Activated T-cell treated with anti-CD3 and anti-CD28 coated beads for 4 hours (primary cell): ENCODE data around the gene IGF1R.

Source experiments
- DNase-seq: peaks from one replicate; pipeline ENCODE4 v3.0.0-alpha.2; 2020

Gene IGF1R

DNA sequence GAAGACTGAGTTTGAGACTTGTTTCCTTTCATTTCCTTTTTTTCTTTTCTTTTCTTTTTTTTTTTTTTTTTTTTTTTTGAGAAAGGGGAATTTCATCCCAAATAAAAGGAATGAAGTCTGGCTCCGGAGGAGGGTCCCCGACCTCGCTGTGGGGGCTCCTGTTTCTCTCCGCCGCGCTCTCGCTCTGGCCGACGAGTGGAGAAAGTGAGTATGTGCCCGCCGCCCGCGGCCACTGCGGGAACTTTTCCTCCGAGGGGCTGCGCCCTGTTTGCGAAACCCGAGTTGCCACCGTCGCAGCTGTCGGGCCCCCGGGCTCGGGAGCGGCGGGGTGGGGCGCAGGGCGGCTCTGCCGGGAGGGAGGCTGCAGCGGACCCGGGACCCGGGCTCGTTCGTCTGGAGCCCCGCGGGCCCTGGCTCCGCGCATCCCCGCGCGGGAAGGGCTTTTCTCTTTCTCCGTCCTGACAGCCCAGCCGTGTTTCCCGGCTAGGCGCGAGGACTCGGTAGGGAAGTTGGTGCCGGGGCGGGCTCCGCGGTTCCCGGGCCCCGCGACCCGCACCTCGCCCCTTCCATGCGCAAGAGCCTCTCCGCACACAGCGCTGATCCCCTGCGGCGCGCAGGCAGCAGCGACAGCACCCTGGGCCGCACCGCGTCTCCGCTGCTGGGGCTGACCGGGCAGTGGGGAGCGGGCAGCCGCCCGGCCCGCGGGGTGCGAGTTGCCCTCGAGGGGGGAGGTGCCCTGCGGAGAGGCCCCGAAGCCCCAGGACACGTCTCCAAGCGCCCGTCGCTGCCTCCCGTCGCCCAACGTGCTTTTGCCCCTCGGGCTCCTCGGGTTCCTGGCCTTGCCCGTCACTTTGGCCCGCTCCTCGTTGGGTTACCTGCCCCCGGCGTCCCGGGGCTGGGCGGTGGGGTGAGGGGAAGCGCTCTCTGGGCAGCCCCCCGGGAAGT is 1.4 kb downstream of the IGF1R start:
- peak; percentile 33 for DNase-seq

DNA sequence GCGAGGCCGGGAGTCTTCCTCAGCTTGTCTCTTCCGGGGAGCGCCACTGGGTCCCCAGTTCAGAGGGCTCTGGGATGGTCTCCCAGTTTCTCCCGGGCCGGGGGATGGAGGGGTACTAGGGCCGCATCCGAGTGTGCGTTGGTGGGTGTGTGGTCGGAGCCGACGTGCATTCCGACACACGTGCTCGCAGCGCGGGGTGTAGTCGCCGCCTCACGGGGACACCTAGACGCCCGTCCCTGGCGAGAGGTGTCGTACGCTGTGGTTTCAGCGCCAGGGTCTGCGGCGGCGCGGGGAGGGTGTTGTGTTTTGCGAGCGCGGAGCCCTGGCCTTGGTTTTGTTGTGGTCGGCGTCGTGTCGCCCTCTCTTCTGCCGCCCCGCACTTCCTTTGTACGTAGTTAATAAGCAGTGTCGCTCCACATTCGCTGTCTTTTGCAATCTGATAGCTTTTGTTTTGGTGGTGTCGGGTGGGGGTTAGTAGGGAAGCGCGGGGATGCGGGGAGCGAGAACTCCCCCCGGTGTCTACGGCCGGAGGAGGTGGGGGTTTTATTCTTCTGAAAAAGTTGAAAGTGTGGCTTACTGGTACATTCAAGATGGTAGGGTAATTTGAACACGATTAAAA is 2.2 kb downstream of the IGF1R start:
- DNase-seq: peak; percentile 18

DNA sequence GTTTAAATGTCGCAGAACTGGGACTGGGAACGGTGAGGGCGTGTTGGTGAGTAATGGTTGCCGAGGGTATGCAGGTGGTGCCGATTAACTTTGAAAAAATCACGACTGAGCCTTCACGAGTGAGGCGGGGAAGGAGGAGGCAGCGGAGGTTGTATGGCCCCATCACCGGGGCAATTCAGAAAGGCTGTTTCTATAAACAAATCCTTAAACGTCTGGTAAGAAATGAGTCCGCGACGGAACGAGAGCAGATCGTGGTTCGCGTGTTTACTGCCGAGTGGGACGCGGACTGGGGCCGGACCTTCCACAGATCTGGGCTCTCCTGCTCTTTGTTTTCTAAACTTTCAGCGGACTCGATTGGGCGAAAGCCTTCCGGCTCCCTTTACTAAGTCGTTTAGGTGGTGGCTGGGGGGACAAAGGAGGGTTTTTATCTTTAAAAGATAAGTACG is 2.7 kb downstream of the IGF1R start:
- peak; percentile 34 for DNase-seq

DNA sequence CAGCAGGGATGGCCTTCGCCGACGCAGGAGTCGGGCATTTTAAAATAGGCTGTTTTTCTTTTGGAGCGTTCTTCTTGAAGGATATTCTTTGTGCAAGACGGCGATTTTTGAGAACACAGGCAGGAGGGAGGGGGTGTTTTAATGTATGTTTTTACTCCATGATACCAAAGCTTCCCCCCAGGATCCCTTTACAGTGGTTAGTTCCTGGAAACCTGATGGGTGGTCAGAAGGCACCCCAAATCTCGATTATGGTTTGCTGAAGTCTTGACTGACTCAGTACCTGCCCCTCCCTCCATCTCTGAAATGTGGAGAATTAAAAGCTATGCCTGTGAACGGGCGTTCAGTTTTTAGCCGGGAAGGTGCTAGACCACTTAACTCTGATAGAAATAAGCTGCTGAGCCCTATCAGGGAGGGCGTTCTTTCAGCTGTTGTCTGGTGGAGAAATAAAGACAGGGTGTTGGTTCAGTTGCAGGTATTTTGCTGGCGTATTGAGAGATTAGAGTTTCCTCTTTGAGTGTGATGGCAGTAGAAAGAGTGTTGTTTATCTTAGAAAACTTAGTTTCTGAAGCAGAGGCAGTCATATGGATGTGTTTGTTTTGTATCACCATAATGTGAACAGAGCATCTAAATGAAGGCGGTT is 3.4 kb downstream of the IGF1R start:
- DNase-seq: no peak

DNA sequence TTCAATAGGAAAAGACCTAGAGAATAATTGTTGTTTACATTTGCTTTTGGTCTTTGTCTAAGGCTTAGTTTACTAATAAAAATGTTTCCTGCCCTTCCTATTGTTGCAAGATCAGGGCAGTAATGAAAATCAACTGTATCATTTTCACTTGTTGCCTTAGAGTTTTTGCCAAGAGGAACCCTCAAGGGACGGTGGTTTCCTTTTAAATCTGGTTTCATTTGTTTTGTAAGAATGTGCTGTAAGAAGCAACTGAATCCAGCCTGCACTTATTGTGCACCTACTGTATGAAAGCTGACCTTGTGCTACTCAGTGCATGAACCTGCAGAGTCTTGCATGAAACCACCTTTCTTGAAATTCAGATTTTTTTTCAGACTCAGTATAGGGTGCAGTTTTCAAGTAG is 5.3 kb downstream of the IGF1R start:
- DNase-seq: no peak

DNA sequence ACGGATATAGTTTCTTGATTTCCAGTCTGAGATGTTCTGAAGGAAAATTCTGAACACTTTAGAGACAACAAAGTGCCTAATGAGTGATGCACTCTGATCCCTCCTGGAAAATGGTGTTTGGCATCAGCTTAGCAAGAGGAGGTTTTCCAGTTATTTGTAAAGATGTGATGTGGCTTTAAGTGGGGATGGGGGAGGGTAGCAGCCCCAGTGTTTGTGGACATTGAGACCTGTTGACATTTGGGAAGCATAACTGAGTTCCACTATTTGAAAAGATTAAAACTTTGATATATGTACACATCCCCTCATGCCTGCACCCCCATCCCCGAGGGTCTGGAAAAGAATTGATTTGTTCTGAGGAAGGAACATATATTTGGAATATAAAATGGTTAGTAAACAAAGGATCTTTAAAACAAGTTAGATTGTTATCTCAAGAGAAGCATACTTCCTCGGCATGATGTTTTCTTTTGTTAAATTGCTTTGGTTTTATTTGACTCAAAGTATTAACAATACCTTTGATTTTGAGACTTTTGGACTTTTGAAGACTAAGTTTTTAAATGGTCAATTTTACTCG is 6.5 kb downstream of the IGF1R start:
- DNase-seq: no peak

DNA sequence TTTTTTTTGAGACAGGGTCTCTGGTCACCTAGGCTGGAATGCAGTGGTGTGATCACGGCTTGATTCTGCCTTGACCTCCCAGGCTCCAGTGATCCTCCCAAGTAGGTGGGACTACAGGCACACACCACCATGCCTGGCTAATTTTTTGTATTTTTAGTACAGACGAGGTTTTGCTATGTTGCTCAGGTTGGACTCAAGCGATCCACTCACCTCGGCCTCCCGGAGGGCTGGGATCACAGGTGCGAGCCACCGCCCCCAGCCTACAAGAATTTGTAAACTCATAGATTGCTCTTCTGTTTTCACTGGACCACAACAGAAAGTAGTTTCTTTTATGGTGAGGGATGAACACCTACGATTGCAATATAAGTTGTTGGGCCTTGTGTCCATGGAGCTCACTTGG is 7.4 kb downstream of the IGF1R start:
- DNase-seq: no peak

DNA sequence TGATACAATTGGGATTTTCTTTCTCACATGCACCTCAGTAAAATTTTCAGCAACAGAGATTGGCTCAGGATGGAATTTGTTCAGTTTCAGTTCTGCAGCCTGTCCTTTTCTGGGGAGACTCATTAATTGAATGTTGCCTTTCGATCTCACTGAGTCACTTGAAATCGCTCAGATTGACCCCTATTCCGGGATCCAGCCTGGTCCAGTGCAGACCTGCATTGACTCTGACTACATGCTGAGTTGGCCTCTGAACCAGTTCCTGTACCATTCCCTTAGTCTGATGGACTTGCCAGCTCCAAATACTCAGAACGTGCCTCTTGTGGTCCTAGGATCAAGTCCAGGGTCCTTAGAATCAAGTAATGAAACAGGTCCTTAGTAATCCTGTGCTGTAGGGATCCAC is 9.4 kb downstream of the IGF1R start:
- no peak for DNase-seq

DNA sequence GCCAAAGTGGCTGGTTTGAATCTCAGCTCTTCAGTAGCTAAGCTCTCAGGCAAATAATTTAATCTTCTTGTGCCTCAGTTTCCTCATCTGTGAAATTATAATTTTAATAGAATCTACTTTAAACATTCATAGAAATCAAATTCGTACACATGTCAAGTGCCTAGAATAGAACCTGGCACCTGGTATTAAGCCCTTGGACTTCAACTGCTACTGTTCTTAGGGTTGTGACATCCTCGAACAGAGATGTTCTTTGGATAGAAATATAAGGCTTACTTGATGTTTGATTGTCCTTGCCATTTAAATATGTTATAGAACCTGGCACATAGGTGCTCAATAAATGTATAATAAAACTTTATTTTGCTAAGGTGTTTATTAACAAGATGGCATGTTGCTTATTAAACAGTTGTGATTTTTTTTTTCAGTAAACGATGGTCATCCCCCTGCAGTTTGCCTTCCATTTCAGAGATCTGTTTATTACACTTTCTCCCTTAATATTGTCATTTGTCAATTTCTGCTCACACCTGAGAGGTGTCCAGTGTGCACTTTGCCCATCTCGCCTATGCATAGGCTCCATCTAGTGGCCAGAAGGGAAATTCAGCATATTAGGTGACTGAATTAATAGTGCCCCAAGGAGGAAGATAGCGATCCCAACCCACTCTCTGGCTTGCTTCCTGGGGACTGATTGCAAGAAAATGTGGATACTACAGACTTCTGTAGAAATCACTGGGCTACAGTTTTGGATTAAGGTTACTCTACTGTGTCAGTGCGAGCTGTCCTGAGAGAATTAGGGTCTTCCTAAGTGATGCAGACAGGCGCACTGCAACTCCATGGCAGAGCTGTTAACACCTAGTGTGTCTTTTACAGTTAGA is 10.7 kb downstream of the IGF1R start:
- DNase-seq: peak; percentile 22

DNA sequence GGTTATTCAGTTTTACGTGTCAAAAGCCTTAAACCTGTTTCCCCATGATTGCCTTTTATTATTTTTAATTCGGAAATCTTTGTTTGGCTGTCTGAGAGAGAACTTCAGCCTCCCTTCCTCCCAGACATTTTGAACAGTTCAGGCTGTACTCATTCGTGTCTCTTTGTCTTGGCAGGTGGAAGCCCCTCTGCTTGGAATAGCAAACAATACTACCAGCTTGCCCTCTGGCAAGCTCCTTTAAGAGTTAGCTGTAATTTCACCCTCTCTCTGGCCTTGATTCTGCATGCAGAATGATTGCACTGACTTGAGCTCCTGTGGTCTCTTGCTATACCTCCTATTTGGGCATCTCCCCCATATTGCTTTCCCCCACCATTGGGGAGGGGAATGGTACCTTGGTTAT is 11.7 kb downstream of the IGF1R start:
- DNase-seq: no peak

DNA sequence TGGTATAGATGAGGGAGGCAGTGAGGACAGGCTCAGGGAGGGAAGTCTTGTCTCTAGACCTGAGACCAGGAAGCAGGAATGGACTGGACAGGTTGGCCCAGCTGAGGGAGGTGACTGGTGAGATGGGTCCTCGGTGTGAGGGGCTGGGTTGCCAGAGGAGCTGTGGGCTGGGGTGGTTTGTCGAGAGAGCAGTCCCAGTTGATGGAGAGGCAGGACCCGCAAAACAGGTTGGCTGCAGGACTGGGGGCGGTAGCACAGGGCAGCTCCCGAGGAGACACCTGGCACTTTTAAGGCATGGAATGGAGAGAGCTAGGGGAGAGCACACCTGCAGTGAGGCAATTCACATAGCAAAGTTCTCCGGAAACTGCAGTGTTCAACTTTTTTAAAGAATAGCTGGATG is 14.7 kb downstream of the IGF1R start:
- no peak for DNase-seq

DNA sequence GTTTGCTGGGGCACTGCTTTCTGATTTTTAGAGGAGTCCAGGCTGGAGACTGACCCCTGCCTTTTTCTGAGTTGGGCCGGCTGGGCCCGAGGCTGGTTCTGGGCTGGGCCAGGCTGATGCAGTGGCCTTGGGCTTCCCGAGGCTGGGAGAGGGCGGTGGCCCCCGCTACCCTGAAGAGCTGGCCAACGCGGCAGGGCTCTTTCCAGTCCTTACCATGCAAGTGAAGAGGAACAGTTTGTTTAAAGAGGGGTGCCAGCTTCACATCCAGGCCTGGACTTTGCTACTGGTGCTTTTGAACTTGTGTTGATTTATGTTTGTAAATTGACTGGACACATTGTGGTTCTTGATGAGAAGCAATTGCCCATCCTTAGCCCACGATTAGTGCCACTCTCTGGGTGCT is 15.3 kb downstream of the IGF1R start:
- no peak for DNase-seq

DNA sequence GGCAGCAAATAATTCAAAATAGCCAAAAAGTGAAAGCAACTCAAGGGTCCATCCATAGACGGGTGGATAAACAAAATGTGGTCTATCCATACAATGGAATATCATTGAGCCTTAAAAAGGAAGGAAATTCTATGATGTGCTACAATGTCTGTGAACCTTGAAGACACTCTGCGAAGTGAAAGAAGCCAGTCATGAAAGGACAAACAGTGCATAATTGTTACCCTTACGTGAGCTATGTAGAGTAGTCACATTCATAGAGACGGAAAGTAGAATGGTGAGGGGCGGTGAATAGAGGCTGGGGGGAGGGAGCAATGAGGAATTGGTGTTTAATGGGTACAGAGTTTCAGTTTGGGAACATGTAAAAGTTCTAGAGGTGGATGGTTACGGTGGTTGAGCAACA is 18.1 kb downstream of the IGF1R start:
- DNase-seq: no peak

DNA sequence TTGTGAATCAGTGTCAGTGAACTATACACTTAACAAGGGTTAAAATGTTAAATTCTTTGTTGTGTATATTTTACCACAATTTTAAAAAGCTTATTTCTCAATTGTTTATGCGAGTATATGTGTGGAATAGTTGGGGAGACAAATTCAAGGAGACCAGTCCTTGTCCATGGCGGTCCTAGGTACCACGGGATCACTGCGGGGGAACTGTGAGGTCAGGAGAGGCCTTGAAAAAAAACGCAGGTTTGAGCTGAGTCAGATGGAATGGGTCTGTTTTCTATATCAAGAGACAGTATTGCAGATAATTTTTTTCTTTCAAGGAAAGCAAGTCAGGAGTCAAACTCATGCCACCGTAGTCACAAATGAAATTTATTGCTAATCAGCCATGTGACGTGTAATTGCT is 18.5 kb downstream of the IGF1R start:
- DNase-seq: no peak

DNA sequence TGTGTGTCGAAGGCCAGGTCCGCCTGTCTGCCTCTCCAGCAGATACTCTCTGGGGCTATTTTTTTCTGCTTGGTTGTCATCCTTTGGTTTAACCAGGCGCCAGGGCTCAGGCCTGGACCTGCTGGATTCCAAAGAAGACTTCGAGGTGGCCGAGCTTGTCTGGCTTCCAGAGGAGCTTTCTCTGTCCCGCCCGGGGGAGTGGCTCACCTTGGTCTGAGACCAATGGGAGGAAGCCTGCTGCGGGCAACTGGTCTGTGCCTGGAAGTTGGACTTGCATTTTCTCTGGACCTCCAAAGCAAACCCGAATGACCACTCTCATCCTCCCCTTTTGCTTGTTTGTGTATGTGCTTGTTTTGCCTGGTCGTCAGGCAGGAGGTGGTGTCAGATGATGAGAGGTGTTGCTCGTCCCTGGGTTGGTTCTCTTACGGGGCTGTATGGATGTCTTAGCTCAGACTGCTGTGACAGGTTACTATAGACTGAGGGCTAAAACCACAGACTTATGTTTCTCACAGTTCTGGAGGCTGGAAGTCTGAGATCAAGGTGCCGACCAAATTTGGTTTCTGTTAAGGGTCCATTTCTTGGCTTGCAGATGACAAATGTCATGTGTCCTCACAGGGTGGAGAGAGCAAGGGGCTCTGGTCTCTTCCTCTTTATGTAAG is 19.3 kb downstream of the IGF1R start:
- no peak for DNase-seq

DNA sequence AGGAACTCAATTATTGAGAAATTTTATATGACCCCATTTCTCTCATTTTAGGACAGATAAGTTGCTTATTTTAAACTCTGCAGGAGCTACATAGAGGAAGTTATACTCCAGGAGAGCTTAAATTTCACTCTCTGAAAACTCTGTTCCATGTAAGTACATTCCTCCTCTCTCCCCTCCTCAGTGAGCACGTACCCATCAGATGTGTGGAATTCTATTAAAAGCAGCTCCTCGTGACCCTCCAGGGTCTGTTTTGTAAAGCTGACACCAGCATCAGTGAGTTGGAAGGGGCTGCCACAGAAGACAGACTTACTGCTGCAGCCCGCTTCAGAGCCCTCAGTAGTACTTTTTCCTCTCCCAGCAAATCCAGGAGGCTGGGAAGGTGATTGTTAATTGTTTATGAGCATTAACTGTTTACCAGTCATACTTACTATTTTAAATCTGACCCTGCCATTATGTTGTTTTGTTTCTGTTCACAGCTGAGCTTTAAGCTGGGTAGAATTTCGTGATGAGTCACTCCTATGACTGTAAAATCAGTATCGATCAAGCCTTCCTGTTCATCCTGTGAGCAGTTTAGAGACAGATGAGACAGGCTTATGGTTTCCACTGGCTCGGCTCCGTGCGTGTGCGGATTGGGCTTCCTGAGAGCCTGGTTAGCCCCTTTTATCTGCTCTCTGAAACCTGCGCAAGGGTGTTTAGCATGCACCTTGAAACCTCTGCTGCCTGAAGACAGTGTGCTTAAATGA is 20.4 kb downstream of the IGF1R start:
- peak; percentile 7 for DNase-seq

DNA sequence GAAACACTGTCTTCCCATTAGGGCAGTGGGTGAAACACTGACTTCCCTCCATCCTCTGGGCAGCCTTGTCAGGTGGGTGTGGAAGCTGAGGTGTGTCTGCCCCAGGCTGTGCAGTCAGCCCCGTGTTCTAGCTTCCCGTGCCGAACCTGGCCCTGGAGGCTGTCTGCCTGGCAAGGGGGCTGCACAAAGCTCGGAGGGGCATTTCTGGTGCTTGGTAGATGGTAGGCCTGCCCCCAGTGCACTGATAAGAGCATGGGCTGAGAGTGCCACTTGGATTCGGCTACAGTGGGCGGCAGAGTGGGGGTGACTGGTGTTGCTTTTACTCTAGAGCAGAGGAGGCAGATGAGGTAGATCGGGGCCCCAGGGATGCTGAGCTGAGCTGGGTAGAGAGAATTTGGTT is 21.3 kb downstream of the IGF1R start:
- DNase-seq: no peak

DNA sequence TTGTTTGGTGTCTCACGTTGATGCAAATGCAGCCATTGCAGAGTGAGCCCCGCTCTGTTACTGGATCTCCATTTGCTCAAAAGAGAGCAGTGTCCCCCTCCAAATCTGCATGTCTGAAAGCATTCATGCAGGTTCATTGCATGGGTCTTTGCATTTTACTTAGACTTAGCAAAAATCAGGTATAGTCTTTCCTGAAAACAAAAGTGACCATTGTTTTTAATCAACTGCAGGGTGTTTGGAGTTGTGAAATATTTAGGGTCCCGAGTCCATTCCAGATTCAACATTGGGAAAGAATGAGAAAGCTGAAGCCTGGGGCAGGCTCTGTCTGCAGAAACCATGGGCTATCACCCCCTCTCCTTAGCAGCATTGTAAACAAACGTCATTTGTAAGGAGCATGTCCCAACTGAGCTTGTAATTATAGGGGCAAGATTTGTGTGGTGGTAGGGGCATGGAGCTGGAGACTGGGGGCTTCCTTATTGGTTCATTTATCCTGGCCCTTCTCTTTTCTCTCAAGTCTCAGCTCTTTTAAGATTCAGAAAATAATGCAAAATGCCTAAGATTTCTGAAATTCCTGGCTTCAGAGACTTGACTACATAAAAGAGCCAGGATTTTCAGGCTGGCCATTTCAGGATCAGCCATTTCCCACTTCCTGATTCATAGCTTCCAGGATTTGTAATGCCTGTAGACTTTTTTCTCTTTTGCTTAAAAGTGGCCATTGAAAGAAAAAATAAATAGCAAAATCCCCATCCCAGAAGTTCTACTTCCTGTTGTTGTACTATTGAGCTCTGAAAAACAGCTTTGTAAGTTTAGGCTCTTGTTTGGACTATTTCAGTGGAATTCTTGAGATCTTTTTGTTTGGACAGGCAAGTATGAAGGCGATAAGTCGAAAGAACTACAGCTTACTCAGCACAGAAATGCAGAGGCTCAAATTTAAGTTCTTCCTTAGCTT is 23.0 kb downstream of the IGF1R start:
- DNase-seq: no peak

DNA sequence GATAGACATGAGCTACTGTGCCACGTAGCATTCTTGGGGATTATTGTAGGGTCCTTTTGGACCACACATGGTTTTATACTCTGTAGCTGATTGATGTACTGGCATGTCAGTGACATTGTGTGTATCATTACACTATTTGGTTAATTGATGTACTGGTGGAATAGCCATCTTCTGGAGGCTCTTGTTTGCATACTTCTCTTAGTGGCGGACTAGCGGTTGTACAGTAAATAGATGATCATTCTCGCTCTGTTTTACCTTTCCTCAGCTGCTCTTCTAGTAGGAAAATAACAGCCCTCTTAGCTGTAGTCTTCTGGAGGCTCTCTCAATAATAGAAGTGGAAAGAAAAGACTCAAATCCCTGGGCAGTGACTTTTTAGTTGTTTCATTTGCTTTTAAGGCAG is 24.8 kb downstream of the IGF1R start:
- no peak for DNase-seq

DNA sequence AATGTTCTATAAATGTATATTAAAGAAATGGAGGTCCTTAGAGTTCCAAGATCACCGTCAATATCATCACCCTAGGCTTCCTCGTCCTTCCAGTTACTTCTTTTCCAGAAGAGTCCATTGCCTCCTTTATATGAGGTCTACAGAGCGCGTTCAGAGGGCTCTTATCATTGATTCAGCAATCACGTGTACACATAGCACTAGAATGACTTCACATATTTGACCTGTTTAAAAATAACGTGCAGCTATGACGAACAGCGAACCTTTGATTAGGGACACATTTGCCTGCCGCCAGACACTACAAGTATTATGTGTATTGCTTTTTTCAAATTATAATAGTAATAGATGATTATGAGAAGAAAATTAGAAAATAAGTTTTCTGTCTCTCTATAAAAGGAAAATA is 26.0 kb downstream of the IGF1R start:
- no peak for DNase-seq
